Superior temporal gyrus (tissue), 1 donor: ENCODE data around the gene TRIM67.

Experiments
- DNase-seq: peaks from one replicate; pipeline ENCODE4 v3.0.0-alpha.2; 2016; ENCODE audit errors: extremely low spot score

Gene TRIM67

GRCh38 chr1:231183639-231184590 is 22.1 kb downstream of the TRIM67 start:
- DNase-seq: no peak

- DNase-seq: no peak
These were observed 23.0 kb downstream of the TRIM67 start for GRCh38 chr1:231184891-231185290.

DNA sequence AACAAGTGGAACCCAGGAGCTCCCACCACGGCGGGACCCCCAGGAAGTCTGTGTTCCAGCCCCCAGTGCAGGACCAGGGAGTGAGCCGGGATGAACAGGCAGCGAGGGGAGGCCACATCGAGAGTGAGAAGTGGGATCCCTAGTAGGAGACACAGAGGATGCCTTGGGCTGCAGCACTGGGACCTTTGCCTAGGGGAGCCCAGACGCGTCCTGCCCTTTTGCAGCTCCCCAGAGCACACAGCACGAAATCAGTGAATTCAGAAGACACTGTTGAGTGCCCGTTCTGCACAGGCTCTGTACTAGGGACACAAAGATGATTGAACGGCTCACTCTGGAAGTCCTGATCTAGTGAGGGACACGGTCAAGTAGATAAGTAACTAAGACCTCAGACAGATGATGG is 23.5 kb downstream of the TRIM67 start:
- no peak for DNase-seq

DNA sequence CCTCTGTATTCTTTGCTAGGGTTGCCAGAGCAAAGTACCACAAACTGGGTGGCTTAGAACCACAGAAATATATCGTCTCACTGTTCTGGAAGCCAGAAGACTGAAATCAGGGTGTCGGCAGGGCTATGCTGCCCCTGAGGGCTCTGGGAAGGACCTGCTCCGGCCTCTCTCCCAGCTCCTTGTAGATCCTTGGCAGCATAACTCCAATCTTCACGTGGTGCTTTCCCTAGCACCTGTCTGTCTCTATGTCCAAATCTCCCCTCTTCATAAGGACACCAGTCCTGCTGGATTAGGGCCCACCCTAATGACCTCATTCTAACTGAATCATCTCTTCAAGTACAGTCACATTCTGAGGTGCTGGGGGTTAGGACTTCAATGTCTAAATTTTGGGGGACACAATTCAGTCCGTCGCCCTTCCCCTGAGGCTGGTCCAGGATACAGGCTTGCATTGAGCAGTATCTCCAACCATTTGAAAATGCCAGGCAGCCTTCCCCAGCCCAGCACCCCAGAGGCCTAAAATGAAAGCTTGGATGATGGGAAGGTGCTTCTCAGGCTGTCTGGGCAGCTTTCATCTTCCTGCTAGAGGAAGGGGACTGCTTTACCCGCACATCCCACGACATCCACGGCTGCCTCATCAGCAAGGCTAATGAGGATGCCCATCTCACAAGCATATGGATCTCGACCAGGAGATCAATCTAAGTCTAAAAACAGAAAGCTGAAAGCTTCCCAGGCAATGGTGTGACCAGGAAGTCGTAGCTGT is 24.7 kb downstream of the TRIM67 start:
- DNase-seq: no peak

DNA sequence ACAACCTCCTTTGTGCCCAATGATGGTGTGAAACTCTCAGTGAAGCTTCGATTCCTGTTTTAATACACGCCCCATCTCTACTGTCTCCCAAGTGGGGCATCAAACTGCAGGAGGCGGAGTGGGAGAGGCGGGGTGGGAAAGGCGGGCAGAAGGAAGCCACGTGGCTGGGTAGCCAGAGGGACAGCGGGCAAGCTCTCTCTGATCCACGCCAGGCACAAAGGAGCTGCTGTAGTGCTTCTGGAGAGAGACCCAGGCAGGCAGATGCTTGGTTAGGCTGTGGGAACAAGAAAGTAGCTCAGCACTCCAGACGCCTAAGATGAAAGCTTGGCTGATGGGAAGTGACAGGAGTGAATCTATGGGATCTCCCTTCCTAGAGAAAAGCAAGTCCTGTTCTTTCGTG is 25.7 kb downstream of the TRIM67 start:
- peak; percentile 89 for DNase-seq

GRCh38 chr1:231188072-231188471 is 26.2 kb downstream of the TRIM67 start:
- DNase-seq: peak; percentile 68

GRCh38 chr1:231188768-231189167 is 26.9 kb downstream of the TRIM67 start:
- no peak for DNase-seq

DNA sequence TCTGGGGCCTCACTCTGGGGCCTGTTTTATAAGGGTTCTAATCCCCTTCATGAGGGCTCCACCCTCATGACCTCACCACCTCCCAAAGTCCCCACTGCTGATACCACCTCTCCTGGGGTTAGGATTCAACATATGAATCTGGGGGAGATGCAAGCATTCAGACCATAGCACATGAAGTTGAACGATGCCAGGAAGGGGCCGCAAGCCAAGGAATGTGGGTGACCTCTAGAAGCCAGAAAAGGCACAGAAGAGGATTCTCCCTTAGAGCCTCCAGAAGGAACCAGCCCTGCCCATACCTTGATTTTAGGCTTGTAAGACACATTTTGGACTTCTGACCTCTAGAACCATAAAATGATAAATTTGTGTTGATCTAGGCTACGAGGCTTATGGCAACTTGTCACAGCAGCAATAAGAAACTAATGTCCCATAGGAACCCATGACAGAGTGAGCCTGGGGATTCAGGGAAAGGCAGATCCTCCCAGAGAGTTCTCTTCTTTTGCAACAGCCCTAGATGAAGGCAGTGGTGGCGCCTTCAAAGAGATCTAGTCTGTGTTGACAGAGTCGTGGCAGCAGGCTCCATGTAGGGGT is 27.9 kb downstream of the TRIM67 start:
- DNase-seq: no peak

DNA sequence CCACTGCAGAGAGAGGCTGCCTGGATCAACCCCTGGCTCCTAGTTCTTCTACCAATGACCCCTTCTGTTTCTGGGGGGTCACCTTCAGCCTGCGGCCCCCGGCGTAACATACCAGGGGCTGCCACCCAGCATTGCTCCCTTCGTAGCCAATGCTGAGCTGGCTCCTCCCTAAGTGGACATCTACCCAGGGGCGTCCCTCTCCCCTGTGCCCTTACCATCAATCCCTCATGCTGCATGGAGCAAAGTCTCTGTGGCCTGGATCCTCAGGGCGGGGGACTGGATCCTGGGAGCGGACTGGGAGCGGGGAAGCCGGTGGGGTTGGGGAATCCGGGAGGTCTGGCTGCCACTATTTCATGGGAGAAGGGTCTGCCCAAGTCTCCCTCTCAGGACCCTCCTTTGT is 28.6 kb downstream of the TRIM67 start:
- DNase-seq: no peak

- DNase-seq: peak; percentile 41
These were observed 30.8 kb downstream of the TRIM67 start for GRCh38 chr1:231192620-231193163.

DNA sequence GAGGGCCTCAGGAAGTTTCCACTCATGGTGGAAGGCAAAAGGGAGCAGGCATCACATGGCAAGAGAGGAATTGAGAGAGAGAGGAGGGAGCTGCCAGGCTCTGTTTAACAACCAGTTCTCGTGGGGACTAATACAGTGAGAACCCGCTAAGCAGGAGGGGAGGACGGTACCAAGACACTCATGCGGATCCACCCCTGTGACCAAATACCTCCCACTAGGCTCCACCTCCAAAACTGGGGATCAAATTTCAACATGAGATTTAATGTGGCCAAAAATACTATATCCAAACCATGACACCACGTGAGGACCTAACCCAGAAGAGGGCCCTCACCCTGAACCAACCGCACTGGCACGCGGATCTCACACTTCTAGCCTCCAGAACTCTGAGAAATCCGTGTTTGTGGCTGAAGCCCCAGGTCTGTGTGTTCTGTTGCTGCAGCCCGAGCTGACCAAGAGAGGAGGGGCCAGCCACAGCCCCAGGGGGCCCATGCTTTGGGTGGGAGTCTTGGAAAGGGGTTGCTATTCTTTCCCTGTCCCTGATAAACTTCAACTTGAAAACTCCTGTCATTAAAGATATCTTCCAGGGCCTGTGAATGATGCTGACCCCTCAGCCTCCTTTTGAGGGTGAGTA is 32.0 kb downstream of the TRIM67 start:
- no peak for DNase-seq

DNA sequence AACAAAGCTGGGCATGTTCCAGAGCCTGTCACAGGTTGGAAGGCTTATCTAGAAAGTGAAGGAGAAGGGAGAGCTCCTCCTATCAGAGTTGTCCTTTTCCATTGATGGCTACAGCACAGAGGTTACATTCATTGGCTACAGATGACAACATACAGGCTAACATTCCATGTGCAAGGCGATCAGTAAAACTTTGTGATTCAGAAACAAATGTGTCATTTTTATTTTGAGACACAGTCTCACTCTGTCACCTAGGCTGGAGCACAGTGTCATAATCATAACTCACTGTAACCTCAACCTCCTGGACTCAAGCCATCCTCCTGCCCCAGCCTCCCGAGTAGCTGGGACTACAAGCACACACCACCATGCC is 32.6 kb downstream of the TRIM67 start:
- no peak for DNase-seq

GRCh38 chr1:231194843-231195516 is 33.1 kb downstream of the TRIM67 start:
- DNase-seq: no peak

DNA sequence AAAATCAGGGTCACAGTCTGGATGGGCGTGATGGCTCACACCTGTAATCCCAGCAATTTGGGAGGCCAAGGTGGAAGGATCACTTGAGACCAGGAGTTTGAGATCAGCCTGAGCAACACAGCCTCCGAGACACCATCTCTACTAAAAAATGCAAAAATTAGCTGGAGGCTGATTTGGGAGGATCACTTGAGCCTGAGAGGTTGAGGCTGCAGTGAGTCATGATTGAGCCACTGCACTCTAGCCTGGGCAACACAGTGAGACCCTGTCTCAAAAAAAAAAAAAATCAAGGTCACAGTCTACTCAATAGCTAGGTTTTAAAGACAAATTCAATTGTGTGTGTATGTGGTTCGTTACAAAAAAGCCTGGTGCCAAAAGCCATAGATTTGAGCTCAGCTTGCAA is 34.4 kb downstream of the TRIM67 start:
- no peak for DNase-seq

- no peak for DNase-seq
These were observed 34.9 kb downstream of the TRIM67 start for GRCh38 chr1:231196728-231197127.

GRCh38 chr1:231199868-231200267 is 38.0 kb downstream of the TRIM67 start:
- DNase-seq: no peak

DNA sequence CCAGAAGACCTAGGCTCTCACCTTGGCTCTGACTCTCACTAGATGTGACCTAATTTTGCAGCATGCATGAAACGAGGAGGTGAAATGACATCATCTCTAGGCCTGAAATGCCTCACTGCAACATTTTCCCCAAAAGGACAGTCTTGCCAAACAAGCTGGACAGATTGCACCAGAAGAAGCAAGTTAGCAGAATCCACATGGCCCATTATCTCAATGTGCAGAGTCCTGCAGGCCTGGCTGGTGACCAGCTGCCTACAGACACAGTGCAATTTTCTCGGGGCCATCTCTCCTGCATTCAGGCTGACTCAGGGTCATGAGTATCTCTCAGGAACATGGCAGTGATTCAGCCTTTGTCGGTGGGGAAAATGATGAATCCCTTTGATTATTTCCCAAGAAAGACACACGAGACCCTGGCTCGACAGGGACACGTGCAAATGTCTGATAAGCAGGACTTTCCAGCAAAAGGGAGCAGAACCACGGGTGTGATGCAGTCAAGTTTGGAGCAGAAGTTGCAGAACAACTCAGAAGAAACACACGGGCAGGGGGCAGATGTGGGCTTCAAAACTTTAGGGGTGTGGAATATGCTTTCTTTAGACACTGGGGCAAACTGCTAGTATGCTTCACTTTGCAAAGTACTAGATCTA is 38.7 kb downstream of the TRIM67 start:
- DNase-seq: no peak

DNA sequence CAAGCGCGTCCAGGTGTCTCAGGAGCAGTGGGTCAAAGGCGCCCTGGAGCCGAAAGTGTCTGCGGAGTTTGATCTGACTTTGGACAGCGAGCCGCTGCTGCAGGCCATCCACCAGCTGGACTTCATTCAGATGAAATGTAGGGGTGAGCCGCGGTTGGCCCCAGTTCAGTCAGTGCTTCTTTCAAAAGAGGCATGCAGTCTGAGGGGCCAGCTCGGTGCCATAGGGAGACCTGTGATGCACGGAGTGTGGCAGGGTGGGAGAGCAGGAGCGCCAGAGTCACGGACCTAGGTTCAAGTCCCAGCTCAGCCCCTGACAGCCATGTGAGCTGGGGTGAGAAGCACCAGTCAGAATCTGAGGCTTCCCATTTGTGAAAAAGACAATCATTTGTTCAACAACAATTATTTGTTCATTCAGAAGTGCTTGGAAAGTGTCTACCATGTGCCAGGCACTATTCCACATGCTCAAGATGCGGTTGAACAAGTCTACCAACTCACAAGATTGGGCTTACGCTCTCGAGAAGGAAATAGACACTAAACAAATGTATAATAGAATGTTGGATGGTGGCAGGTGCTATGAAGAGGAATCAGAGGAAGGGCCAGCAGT is 39.6 kb downstream of the TRIM67 start:
- no peak for DNase-seq

GRCh38 chr1:231201979-231202633 is 40.2 kb downstream of the TRIM67 start:
- no peak for DNase-seq
